Esophagus squamous epithelium (tissue), 5 donors: ENCODE results near the gene SIK3. TPM values are rescaled to one million over a fixed set of nuclear protein-coding genes. Genes with fewer than 3 reads are reported as not detected.
"Not testable (repeated sequence)": the region's sequence is repeated elsewhere in the genome, so short reads cannot be mapped to it uniquely, and the experiment has no call there.

Experiments
- DNase-seq: peaks from one replicate; lab custom pipeline; 2025; lab: John Stamatoyannopoulos, UW
- H3K27ac ChIP-seq, 4 donors: fragments of 200-600 bp; sonication (generic); one replicate each; pipeline ENCODE4 v1.5.1; 2016 to 2019; ENCODE audit warnings: mild to moderate bottlenecking in 1 of 4
- H3K27me3 ChIP-seq, 4 donors: fragments of 200-600 bp; sonication (generic); 1 replicate in 3 of 4; 2 replicates in 1 of 4; pipeline versions ENCODE4 v1.5.1 to v1.6.0; 2017 to 2021; ENCODE audit warnings: antibody characterized with exemption in 1 of 4
- H3K36me3 ChIP-seq, 3 donors: fragments of 200-600 bp; sonication (generic); one replicate each; pipeline ENCODE4 v1.5.1; 2016 to 2019
- H3K4me1 ChIP-seq, 3 donors: fragments of 200-600 bp; sonication (generic); one replicate each; pipeline ENCODE4 v1.5.1; 2017 to 2019
- H3K4me3 ChIP-seq, 4 donors: fragments of 200-600 bp; sonication (generic); 1 replicate in 3 of 4; 2 replicates in 1 of 4; pipeline ENCODE4 v1.5.1; 2016 to 2019; ENCODE audit warnings: mild to moderate bottlenecking in 2 of 4, moderate library complexity in 1 of 4
- H3K9me3 ChIP-seq, 3 donors: fragments of 200-600 bp; sonication (generic); one replicate each; pipeline ENCODE4 v1.5.1; 2016 to 2019
- CTCF ChIP-seq, 6 experiments: fragments of 450-650 bp in 4 of 6; fragments of 200-600 bp in 2 of 6; sonication (generic) in 2 of 6; IDR thresholded peaks; one replicate each; pipeline ENCODE4 v1.5.1; 2016 to 2019; ENCODE audit warnings: antibody characterized with exemption in 6 of 6, mild to moderate bottlenecking in 4 of 6, moderate library complexity in 4 of 6
- POLR2A ChIP-seq, 4 donors: fragments of 450-650 bp; IDR thresholded peaks; one replicate each; pipeline ENCODE4 v1.6.1; 2017; ENCODE audit warnings: antibody characterized with exemption in 4 of 4, mild to moderate bottlenecking in 4 of 4, moderate library complexity in 3 of 4
- WGBS, 2 donors: methylation state at CpG; one replicate each; pipeline ENCODE4 v1.1.5; 2018; 5-methylcytosine and 5-hydroxymethylcytosine counted together
- intact Hi-C: fragments of 100-400 bp; cut with DNase I; formaldehyde crosslinking; loops from one replicate; pipeline ENCODE4 v1.15.0; 2022
- total RNA-seq, 4 donors: library from RNA; depleted of rRNA; stranded (reverse); fragments of >200 nt; gene quantifications; one replicate each; pipeline ENCODE4 v1.1.0, GENCODE V29; 2016
- donor health status: DM: yes; HTN: yes; CAD: no.

Gene SIK3
- total RNA-seq, 4 donors from 2014 or later, result 16.2 to 35.1 (median 20.3) TPM

- Histone ChIP-seq H3K4me1 (no peaks in the 10 kb centered on the region), H3K4me3 (no peak overlapping the region), H3K27me3 (peaks cover 0 to 6% (median 0%) of the 10 kb centered on the region in 4 donors), H3K9me3 (no peaks in the 10 kb centered on the region), H3K36me3 (no peaks in the 10 kb centered on the region), H3K27ac (no peak overlapping the region)
- 84 to 91% methylated on average over 6 to 7 of the region's 7 CpGs for WGBS, 2 donors
- DNase-seq, result no peak
- no peak for TF ChIP-seq CTCF (IDR thresholded peaks at IDR 0.05)
- TF ChIP-seq POLR2A (IDR thresholded peaks at IDR 0.05), result no peak
- intact Hi-C loops, result loop anchor here (5.0 kb wide), 1 partner anchor 76 kb away; no protein-coding TSS in a partner anchor
Measured at GRCh38 chr11:117130879-117131278, 32.7 kb upstream of the SIK3 start.

- WGBS, 2 donors, result 92% methylated on average over 6 to 7 of the region's 7 CpGs
- intact Hi-C loops, result loop anchor here (5.0 kb wide), 1 partner anchor 77 kb away; no protein-coding TSS in a partner anchor
Measured at GRCh38 chr11:117130396-117130795, 32.2 kb upstream of the SIK3 start.

GRCh38 chr11:117128289-117128688 is 30.1 kb upstream of the SIK3 start:
- TF ChIP-seq CTCF (IDR thresholded peaks at IDR 0.05) (no peak), POLR2A (IDR thresholded peaks at IDR 0.05) (no peak)
- Histone ChIP-seq H3K9me3 (no peaks in the 10 kb centered on the region), H3K4me3 (no peak overlapping the region), H3K36me3 (no peaks in the 10 kb centered on the region), H3K4me1 (no peaks in the 10 kb centered on the region), H3K27me3 (peaks cover 0 to 6% (median 0%) of the 10 kb centered on the region in 4 donors), H3K27ac (no peak overlapping the region)
- no peak for DNase-seq
- 66 to 70% methylated on average over 4 of the region's 4 CpGs for WGBS, 2 donors
- intact Hi-C loops, result no loop called here

More at GRCh38 chr11:117130396-117130795, 32.2 kb upstream of the SIK3 start:
- H3K4me1 ChIP-seq, H3K4me3 ChIP-seq, H3K36me3 ChIP-seq, H3K9me3 ChIP-seq, DNase-seq, H3K27me3 ChIP-seq, H3K27ac ChIP-seq: not testable (repeated sequence)

GRCh38 chr11:117127171-117127901 is 29.1 kb upstream of the SIK3 start:
- TF ChIP-seq POLR2A (IDR thresholded peaks at IDR 0.05), result no peak
- TF ChIP-seq CTCF (IDR thresholded peaks at IDR 0.05), result no peak
- no peak for DNase-seq
- Histone ChIP-seq H3K27me3 (peaks cover 0 to 6% (median 0%) of the 10 kb centered on the region in 4 donors), H3K36me3 (no peaks in the 10 kb centered on the region), H3K27ac (no peak overlapping the region), H3K4me3 (no peak overlapping the region), H3K4me1 (no peaks in the 10 kb centered on the region), H3K9me3 (no peaks in the 10 kb centered on the region)
- WGBS, 2 donors, result 66 to 82% methylated on average over 6 of the region's 6 CpGs
- intact Hi-C loops, result no loop called here

GRCh38 chr11:117126223-117126965 is 28.2 kb upstream of the SIK3 start:
- Histone ChIP-seq H3K27ac (no peak overlapping the region), H3K4me1 (no peaks in the 10 kb centered on the region)
- WGBS, 2 donors, result 73% methylated on average over 7 of the region's 7 CpGs

More at GRCh38 chr11:117126223-117126965, 28.2 kb upstream of the SIK3 start:
- TF ChIP-seq CTCF (IDR thresholded peaks at IDR 0.05), result no peak
- TF ChIP-seq POLR2A (IDR thresholded peaks at IDR 0.05), result no peak
- Histone ChIP-seq H3K4me3 (no peak overlapping the region), H3K9me3 (no peaks in the 10 kb centered on the region), H3K27me3 (peaks cover 0 to 6% (median 0%) of the 10 kb centered on the region in 4 donors), H3K36me3 (no peaks in the 10 kb centered on the region)
- no peak for DNase-seq
- intact Hi-C loops, result no loop called here
